GM12872 (cell line): ENCODE results near the gene DIP2C.

Experiments
- TF ChIP-seq, protein P1 (sequence below): IDR thresholded peaks from 3 replicates; pipeline ENCODE4 v1.5.1; 2011; ENCODE audit warnings: low read depth, mild to moderate bottlenecking, low read length, moderate library complexity; ENCODE audit not compliant: insufficient read depth

The DIP2C gene

GRCh38 chr10:661597-662222 lies 27.8 kb downstream of the DIP2C start:
- TF ChIP-seq, protein P1, sequence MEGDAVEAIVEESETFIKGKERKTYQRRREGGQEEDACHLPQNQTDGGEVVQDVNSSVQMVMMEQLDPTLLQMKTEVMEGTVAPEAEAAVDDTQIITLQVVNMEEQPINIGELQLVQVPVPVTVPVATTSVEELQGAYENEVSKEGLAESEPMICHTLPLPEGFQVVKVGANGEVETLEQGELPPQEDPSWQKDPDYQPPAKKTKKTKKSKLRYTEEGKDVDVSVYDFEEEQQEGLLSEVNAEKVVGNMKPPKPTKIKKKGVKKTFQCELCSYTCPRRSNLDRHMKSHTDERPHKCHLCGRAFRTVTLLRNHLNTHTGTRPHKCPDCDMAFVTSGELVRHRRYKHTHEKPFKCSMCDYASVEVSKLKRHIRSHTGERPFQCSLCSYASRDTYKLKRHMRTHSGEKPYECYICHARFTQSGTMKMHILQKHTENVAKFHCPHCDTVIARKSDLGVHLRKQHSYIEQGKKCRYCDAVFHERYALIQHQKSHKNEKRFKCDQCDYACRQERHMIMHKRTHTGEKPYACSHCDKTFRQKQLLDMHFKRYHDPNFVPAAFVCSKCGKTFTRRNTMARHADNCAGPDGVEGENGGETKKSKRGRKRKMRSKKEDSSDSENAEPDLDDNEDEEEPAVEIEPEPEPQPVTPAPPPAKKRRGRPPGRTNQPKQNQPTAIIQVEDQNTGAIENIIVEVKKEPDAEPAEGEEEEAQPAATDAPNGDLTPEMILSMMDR: no peak

- TF ChIP-seq, protein P1: no peak
These were observed 28.4 kb downstream of the DIP2C start for GRCh38 chr10:660970-661596.

GRCh38 chr10:660413-660969 lies 29.0 kb downstream of the DIP2C start:
- TF ChIP-seq, protein P1: no peak

- TF ChIP-seq, protein P1: no peak
These were observed 29.8 kb downstream of the DIP2C start for GRCh38 chr10:659688-660141.

DNA sequence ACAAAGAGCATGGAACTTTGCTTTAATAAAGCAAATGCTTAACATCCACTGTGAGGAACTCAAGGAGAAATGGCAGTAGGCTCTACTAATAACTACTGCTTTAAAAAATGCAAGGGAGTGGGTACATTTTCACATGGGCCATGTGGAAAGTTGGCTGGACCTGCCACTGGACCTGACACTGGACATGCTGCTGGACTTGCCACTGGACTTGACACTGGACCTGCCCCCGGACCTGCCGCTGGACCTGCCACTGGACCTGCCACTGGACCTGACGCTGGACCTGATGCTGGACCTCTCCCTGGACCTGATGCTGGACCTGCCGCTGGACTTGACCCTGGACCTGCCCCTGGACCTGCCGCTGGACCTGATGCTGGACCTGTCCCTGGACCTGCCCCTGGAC lies 32.6 kb downstream of the DIP2C start:
- TF ChIP-seq, protein P1: no peak

DNA sequence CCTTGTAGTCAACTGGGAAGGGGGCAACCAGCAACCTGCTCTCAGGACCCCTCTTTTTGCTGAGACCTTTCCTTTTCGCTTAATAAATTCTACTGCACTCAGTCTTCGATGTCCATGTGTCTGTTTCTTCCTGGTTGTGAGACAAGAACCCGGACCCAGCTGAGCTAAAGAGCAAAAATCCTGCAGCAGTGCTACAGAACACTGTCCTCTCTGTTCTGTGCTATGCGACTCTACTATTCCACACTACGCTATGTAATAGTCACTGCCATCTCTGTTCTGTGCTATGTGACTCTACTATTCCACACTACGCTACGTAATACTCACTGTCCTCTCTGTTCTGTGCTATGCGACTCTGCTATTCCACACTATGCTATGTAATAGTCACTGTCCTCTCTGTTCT lies 34.3 kb downstream of the DIP2C start:
- TF ChIP-seq, protein P1: no peak

DNA sequence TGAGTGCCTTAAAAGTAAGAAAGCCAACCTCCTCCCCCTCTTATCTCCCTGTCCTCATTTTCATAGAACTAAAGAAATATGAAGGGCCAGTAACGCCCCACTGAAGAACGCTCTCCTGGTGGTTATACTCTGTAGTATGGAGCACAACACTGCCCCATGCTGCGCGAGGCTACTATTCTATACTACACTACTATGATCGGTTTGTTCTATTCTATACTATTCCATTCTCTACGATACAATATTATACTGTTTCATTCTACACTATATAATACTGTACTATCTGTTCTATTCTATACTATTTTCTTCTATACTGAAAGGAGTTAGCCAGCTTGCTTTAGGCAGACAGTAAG lies 34.8 kb downstream of the DIP2C start:
- TF ChIP-seq, protein P1: no peak
